ENCODE data around the gene CYFIP2.

CYFIP2 gene

GRCh38 chr5:157259699-157260098, 6.2 kb upstream of the CYFIP2 start:
- no peak for DNase-seq

GRCh38 chr5:157263496-157264090, 2.3 kb upstream of the CYFIP2 start:
- DNase-seq = no peak

GRCh38 chr5:157266286-157267007, 524 bp downstream of the CYFIP2 start:
- DNase-seq = no peak

- DNase-seq = no peak
Measured at GRCh38 chr5:157267025-157267424, 1.1 kb downstream of the CYFIP2 start.

- no peak for DNase-seq
Measured at GRCh38 chr5:157267761-157268480, 2.0 kb downstream of the CYFIP2 start.

- DNase-seq = no peak
Measured at GRCh38 chr5:157269165-157269671, 3.3 kb downstream of the CYFIP2 start.

GRCh38 chr5:157269761-157270272, 3.9 kb downstream of the CYFIP2 start:
- DNase-seq = no peak

- no peak for DNase-seq
Measured at GRCh38 chr5:157270771-157271170, 4.8 kb downstream of the CYFIP2 start.

- no peak for DNase-seq
Measured at GRCh38 chr5:157271740-157272271, 5.9 kb downstream of the CYFIP2 start.

- DNase-seq = no peak
Measured at GRCh38 chr5:157273131-157273556, 7.2 kb downstream of the CYFIP2 start.

GRCh38 chr5:157275403-157275802, 9.5 kb downstream of the CYFIP2 start:
- DNase-seq = no peak

- no peak for DNase-seq
Measured at GRCh38 chr5:157278319-157279037, 12.6 kb downstream of the CYFIP2 start.

GRCh38 chr5:157279605-157280239, 13.8 kb downstream of the CYFIP2 start:
- no peak for DNase-seq

- DNase-seq = no peak
Measured at GRCh38 chr5:157280927-157281326, 15.0 kb downstream of the CYFIP2 start.

GRCh38 chr5:157282150-157282549, 16.2 kb downstream of the CYFIP2 start:
- DNase-seq = no peak

GRCh38 chr5:157283434-157283833, 17.5 kb downstream of the CYFIP2 start:
- no peak for DNase-seq

GRCh38 chr5:157284458-157285212, 18.7 kb downstream of the CYFIP2 start:
- DNase-seq = no peak

- DNase-seq = no peak
Measured at GRCh38 chr5:157285310-157286035, 19.6 kb downstream of the CYFIP2 start.

GRCh38 chr5:157286761-157287211, 20.9 kb downstream of the CYFIP2 start:
- DNase-seq = no peak

- no peak for DNase-seq
Measured at GRCh38 chr5:157288405-157289163, 22.7 kb downstream of the CYFIP2 start.
